HG02943 (cell line): ENCODE data around the gene C9orf50.

Experiments
- ATAC-seq: cut with Tn5 transposase; IDR thresholded peaks from one replicate; pipeline ENCODE4 v1.9.1; 2021; ENCODE audit warnings: mild to moderate bottlenecking, low read depth, moderate library complexity; ENCODE audit not compliant: unreplicated experiment

The C9orf50 gene

GRCh38 chr9:129612123-129612522 lies 8.8 kb downstream of the C9orf50 start:
- ATAC-seq = no peak

- no peak for ATAC-seq
These were observed 9.5 kb downstream of the C9orf50 start for GRCh38 chr9:129611307-129611800.

- no peak for ATAC-seq
These were observed 10.2 kb downstream of the C9orf50 start for GRCh38 chr9:129610473-129611306.

GRCh38 chr9:129610213-129610472 lies 10.8 kb downstream of the C9orf50 start:
- no peak for ATAC-seq

- ATAC-seq = no peak
These were observed 11.3 kb downstream of the C9orf50 start for GRCh38 chr9:129609486-129610212.

DNA sequence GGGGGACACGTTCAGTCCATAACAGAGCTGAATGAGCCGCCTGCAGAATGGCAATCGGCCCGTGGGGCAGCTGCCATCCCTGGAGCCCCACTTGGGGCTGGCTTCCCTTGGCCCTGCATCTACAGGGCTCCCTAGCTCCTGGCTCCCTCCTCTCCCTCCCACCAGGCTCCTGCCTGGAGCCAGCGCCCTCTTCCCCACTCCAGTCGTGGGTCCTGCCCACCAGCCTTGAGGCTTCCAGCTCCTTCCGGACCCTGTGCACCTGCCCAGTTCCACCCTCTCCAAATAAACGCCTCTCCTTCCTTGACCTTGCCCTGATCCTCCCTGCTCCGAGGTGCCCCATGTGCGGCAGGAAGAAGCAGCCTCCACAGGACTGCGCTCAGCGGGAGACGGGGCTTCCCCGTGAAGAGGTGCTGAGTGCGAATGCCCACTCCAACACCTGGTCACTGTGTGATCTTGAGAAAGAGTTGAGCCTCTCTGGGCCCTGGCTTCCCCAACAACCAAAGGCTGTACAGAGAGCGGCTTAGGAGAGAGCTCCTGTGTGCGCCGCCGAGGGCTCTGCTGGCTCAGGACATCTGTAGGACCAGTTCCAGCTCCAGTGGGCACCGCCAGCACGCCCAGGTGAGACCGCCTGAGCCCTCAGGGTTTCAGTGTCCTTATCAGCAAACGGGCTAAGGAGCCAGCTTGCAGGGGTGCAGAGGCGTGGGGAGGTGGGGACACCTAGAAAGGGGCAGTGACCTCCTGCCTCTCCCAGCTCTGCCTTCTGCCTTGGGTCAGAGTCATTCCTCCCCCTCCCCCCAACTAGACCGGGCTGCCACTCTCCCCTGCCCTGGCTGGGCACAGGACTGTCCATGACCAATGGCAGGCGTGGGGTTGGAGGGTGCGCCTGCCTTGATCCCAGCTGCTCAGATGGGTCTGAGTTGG lies 12.1 kb downstream of the C9orf50 start:
- no peak for ATAC-seq

DNA sequence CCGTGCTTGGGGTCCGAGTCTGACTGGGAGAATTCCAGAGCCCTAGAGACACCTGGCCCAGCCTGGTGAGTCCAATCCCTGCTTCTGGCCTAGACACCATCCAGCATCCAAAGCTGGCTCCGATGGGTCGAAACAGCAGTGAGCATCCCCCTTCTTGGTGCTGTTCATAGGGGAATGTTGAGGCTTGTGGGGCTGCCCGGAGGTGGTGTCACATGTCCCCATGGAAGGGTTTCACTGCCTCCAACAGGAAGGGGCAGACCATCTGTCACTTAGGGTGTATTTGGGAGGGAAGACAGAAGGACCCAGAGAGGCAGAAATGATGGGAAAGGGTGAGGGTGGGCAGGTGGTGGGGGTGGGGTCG lies 13.9 kb downstream of the C9orf50 start:
- ATAC-seq = no peak

DNA sequence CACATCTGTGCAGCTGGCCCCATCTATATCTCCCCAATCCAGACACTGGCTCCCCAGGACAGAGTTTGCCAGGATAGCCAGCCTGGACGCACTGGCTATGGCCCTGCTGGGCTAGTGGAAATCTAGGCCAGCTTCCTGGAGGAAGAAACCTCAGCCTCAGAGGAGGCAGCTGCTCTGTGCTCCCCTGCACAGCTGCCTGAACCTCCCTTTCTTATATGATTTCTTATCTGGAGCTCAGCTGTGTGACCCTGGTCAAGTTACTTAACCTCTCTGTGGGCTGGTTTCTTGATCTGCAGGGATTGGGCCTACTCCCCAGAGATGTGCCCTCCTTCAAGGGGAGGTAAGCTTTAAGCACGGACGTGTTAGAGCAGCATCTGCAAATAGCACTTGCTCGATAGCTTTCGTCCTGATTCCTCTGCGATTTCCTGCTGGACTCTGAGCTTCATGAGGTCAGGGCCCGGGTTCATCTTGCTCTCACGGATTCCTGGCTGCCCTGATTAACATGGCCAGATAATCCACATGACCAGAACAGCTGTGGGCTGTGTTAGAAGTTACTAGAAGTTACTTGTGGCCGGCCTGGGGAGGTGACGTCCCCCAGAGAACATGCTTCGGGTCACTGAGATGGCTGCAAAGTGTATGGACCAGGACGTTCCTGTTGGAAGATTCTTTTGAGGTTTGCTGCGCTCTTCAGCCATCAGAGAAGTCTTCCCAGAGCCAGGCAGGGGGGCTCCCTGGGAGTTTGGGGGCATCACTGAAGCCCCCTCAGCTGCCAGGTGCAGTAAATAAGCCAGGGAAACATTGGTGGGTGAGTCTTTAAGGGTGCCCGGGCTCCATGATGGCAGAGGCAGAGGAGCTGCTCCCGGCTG lies 14.5 kb downstream of the C9orf50 start:
- no peak for ATAC-seq

DNA sequence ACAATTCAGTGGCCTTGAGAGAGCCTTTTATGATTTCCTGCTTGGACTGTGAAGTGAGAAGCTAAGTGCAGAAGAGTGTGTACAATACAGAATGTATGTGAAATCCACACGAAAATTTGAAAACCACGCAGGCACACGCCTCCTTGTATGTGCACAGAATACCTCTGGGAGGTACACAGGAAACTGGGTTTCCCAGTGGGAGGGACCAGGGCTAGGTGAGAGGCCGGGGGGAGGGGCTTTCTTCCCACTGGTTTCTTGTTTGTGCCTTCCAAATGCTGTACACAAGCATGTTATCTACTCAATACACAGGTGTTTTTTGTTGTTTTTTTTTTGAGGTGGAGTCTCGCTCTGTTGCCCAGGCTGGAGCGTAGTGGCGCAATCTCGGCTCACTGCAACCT lies 16.1 kb downstream of the C9orf50 start:
- ATAC-seq = no peak

- ATAC-seq = no peak
These were observed 16.7 kb downstream of the C9orf50 start for GRCh38 chr9:129604056-129604765.

GRCh38 chr9:129602598-129603415 lies 18.1 kb downstream of the C9orf50 start:
- no peak for ATAC-seq

DNA sequence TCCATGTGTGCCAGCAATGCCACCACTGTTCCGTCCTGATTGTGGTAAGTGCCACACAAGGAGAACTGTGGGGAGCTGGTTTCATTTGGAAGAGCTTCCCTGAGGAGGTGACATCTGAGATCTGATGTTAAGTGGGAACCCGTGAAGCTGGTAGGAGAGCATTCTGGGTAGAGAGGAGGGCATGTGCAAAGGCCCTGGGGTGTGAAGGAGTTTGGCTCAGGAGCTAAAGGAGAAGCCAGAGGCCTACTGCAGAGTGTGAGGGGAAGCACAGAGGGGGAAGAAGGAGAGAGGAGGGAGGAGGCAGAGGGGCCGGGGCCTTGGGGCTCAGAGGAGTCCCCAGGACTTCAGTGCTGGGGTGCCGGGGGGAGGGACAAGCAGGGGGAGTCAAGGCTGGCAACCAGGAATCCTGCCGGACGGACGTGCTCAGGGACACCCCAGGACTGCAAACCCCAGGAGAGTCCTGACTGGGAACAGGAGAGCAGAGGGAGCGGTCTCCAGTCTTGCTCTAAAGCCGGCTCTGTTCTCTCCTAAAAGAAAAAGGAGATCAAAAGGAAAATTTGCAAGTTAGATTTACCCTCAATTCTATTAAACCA lies 19.7 kb downstream of the C9orf50 start:
- no peak for ATAC-seq

DNA sequence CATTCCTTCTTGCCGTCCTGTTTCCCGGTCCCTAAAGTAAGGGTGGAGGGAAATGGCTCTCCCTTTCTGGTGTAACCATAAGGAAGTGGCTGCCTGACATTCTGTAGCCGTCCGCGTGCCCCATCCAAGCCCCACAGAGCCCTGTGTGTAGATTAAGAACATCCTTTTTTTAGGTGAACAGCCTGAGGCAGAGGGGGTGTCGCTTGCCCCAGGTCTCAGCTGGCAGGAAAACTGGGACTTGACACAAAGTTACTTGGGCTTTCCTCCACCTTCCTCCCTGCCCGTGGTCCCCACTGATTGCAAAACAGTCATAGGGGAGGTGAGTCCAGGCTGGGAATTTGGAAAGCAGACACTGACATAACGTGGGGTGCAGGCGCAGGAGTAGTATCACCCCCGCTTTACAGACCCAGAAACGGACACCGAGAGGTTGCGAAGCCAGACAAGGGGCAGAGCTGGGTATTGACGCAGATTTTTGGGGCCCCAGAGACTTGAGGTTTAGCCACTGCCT lies 22.8 kb downstream of the C9orf50 start:
- ATAC-seq = no peak

- ATAC-seq = no peak
These were observed 23.4 kb downstream of the C9orf50 start for GRCh38 chr9:129597355-129598088.

- ATAC-seq = no peak
These were observed 24.2 kb downstream of the C9orf50 start for GRCh38 chr9:129596541-129597331.

- ATAC-seq = no peak
These were observed 24.9 kb downstream of the C9orf50 start for GRCh38 chr9:129595903-129596540.
